Measurements from ENCODE around the gene CR1. TPM values are rescaled to one million over a fixed set of nuclear protein-coding genes. Genes with fewer than 3 reads are reported as not detected.
"Not testable (repeated sequence)": the region's sequence is repeated elsewhere in the genome, so short reads cannot be mapped to it uniquely, and the experiment has no call there.

Gene CR1
- total RNA-seq, 1 donor = not detected

GRCh38 chr1:207518608-207519236, 22.8 kb downstream of the CR1 start:
- DNase-seq (ENCODE audit: low read depth) = no peak
- no peak for TF ChIP-seq CTCF (IDR thresholded peaks at IDR 0.05; ENCODE audit: insufficient read depth, low read depth, low read length)
- H3K4me3 ChIP-seq (ENCODE audit: low read depth, low read length) = no peak overlapping the region

GRCh38 chr1:207519505-207520399, 23.8 kb downstream of the CR1 start:
- no peak for DNase-seq (ENCODE audit: low read depth)
- H3K4me3 ChIP-seq (ENCODE audit: low read depth, low read length) = no peak overlapping the region
- no peak for TF ChIP-seq CTCF (IDR thresholded peaks at IDR 0.05; ENCODE audit: insufficient read depth, low read depth, low read length)

GRCh38 chr1:207520400-207521345, 24.7 kb downstream of the CR1 start:
- DNase-seq (ENCODE audit: low read depth); H3K4me3 ChIP-seq (ENCODE audit: low read depth, low read length): not testable (repeated sequence)

DNA sequence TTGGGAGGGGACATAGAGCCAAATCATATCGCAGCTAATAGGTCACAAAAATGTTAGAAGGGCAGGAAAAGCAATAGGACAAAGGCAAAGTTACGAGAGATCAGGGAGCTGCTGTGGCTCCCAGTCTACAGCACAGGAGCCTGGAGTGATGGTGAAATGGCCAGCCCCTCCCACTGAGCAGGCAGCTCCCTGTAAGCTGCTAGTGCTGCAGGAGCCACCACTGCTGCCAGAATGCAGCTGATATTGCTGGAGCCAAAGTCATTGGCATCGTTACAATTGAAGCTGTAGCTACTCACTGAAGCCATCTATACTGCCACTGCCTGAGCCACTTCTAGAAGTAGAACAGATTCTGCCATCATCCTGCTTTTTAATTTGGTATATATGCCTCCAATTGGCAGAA, 29.3 kb downstream of the CR1 start:
- not testable (repeated sequence) for H3K4me3 ChIP-seq (ENCODE audit: low read depth, low read length); DNase-seq (ENCODE audit: low read depth)

GRCh38 chr1:207528401-207528800, 32.4 kb downstream of the CR1 start:
- H3K4me3 ChIP-seq (ENCODE audit: low read depth, low read length); DNase-seq (ENCODE audit: low read depth): not testable (repeated sequence)

GRCh38 chr1:207536263-207536662, 40.3 kb downstream of the CR1 start:
- H3K4me3 ChIP-seq (ENCODE audit: low read depth, low read length); DNase-seq (ENCODE audit: low read depth): not testable (repeated sequence)

- DNase-seq (ENCODE audit: low read depth); H3K4me3 ChIP-seq (ENCODE audit: low read depth, low read length): not testable (repeated sequence)
Observed at GRCh38 chr1:207546677-207547357, 50.9 kb downstream of the CR1 start.

GRCh38 chr1:207554823-207555222, 58.9 kb downstream of the CR1 start:
- not testable (repeated sequence) for H3K4me3 ChIP-seq (ENCODE audit: low read depth, low read length); DNase-seq (ENCODE audit: low read depth)

GRCh38 chr1:207565546-207566468, 69.8 kb downstream of the CR1 start:
- H3K4me3 ChIP-seq (ENCODE audit: low read depth, low read length) = no peak overlapping the region
- TF ChIP-seq CTCF (IDR thresholded peaks at IDR 0.05; ENCODE audit: insufficient read depth, low read depth, low read length) = peak; percentile 32
- DNase-seq (ENCODE audit: low read depth) = peak; percentile 5

DNA sequence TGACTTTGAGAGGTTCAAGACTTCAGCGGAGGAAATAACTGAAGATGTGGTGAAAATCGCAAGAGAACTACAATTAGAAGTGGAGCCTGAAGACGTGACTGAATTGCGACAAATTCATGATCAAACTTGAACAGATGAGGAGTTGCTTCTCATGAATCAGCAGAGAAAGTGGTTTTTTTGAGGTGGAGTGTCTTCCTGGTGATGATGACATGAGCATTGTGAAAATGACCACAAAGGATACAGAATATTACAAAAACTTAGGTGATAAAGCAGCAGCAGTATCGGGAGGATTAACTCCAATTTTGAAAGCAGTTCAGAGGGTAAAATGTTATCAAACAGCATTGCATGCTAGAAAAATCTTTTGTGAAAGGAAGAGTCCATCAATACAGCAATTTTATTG, 76.0 kb downstream of the CR1 start:
- not testable (repeated sequence) for H3K4me3 ChIP-seq (ENCODE audit: low read depth, low read length); DNase-seq (ENCODE audit: low read depth)

DNA sequence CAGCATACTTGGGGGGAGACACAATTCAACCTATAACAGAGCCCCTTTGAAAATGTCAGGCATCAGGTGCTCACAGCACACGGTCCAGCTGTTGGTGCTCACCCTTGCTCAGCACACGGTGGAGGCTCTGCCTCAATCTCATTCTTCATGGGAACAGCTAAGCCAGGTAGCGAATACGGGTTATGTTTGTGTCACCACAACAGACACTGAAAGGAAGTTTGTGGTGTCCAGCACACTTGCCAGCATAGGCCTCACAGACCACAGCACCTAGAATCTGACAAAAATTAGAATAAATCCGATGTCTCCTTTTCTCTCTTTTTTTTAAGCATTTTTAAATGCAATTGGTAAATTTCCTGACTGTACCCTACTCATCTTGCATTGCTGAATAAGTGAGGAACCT, 77.1 kb downstream of the CR1 start:
- not testable (repeated sequence) for DNase-seq (ENCODE audit: low read depth); H3K4me3 ChIP-seq (ENCODE audit: low read depth, low read length)

- not testable (repeated sequence) for H3K4me3 ChIP-seq (ENCODE audit: low read depth, low read length); DNase-seq (ENCODE audit: low read depth)
Observed at GRCh38 chr1:207575381-207575780, 79.4 kb downstream of the CR1 start.

Data from fibroblast of villous mesenchyme (primary cell).